H54 (cell line): ENCODE results near the gene ABCF2.

Experiments used
- DNase-seq: peaks from one replicate; pipeline ENCODE4 v3.0.0; 2011; ENCODE audit warnings: low spot score, mixed read lengths; ENCODE audit not compliant: insufficient read length
- FAIRE-seq: peaks from 3 replicates; lab custom pipeline; 2011; peaks lifted over from hg19 to GRCh38; lab: Jason Lieb, UNC
- POLR2A ChIP-seq: IDR thresholded peaks from 2 replicates; pipeline ENCODE4 v1.6.1; 2011; ENCODE audit warnings: low read depth, mild to moderate bottlenecking, low read length

Gene ABCF2

GRCh38 chr7:151249034-151249731 lies 22.2 kb upstream of the ABCF2 start:
- FAIRE-seq (no peak), DNase-seq (no peak)
- TF ChIP-seq POLR2A: peak; percentile 59

- FAIRE-seq (no peak), DNase-seq (no peak)
- TF ChIP-seq POLR2A: no peak
Observed at GRCh38 chr7:151248346-151249033, 21.5 kb upstream of the ABCF2 start, which contains the start of gene SMARCD3. SMARCD3 (minus strand) TSS chr7:151248694; CDS start chr7:151248562, 132 bp downstream.

- TF ChIP-seq POLR2A: no peak; the same call in 1 of the 2 replicates
- FAIRE-seq (no peak), DNase-seq (no peak)
Observed at GRCh38 chr7:151247611-151248345, 20.8 kb upstream of the ABCF2 start.

GRCh38 chr7:151246851-151247580 lies 20.0 kb upstream of the ABCF2 start:
- DNase-seq: no peak
- no peak for TF ChIP-seq POLR2A
- no peak for FAIRE-seq

GRCh38 chr7:151246102-151246850 lies 19.3 kb upstream of the ABCF2 start:
- DNase-seq (no peak), FAIRE-seq (no peak)
- no peak for TF ChIP-seq POLR2A

GRCh38 chr7:151245360-151246101 lies 18.5 kb upstream of the ABCF2 start:
- DNase-seq: no peak
- no peak for TF ChIP-seq POLR2A
- FAIRE-seq: no peak

- DNase-seq: no peak
- TF ChIP-seq POLR2A: no peak
- no peak for FAIRE-seq
Observed at GRCh38 chr7:151244841-151245346, 17.9 kb upstream of the ABCF2 start.

- FAIRE-seq (no peak), DNase-seq (peak; percentile 87)
- TF ChIP-seq POLR2A: no peak
Observed at GRCh38 chr7:151244196-151244840, 17.3 kb upstream of the ABCF2 start.

GRCh38 chr7:151243408-151244195 lies 16.6 kb upstream of the ABCF2 start:
- DNase-seq: no peak
- no peak for TF ChIP-seq POLR2A
- FAIRE-seq: no peak

- no peak for DNase-seq
- TF ChIP-seq POLR2A: no peak
- no peak for FAIRE-seq
Observed at GRCh38 chr7:151243045-151243349, 16.0 kb upstream of the ABCF2 start.
